DOHH2 (cell line): Measurements from ENCODE around the gene CFAP58.

Experiments
- H3F3A ChIP-seq: fragments of 200-600 bp; sonication (generic), shearing (Covaris generic); 2 replicates; pipeline ENCODE4 v1.6.0; 2016; ENCODE audit warnings: antibody characterized with exemption, mild to moderate bottlenecking; ENCODE audit not compliant: control insufficient read depth, insufficient read depth
- H3K27ac ChIP-seq: fragments of 200-600 bp; sonication (generic); 2 replicates; pipeline ENCODE4 v1.5.1; 2014; ENCODE audit warnings: low read depth, mild to moderate bottlenecking, low read length, moderate library complexity
- H3K27me3 ChIP-seq: fragments of 200-600 bp; sonication (generic); 2 replicates; pipeline ENCODE4 v1.6.1; 2014; ENCODE audit warnings: mild to moderate bottlenecking, low read length, mixed read lengths; ENCODE audit not compliant: control insufficient read depth
- H3K36me3 ChIP-seq: fragments of 200-600 bp; sonication (generic); 2 replicates; pipeline ENCODE4 v1.6.1; 2014; ENCODE audit warnings: mild to moderate bottlenecking, low read length, moderate library complexity, mixed read lengths; ENCODE audit not compliant: control insufficient read depth
- H3K4me1 ChIP-seq: fragments of 200-600 bp; sonication (generic); 2 replicates; pipeline ENCODE4 v1.6.1; 2014; ENCODE audit warnings: mild to moderate bottlenecking, low read length, mixed read lengths; ENCODE audit not compliant: control insufficient read depth
- H3K4me2 ChIP-seq: fragments of 200-600 bp; sonication (generic); 2 replicates; pipeline ENCODE4 v1.6.0; 2014; ENCODE audit warnings: mild to moderate bottlenecking, low read length, moderate library complexity
- H3K4me3 ChIP-seq: fragments of 200-600 bp; sonication (generic); 2 replicates; pipeline ENCODE4 v1.5.1; 2014; ENCODE audit warnings: mild to moderate bottlenecking, low read length, mixed read lengths
- H3K79me2 ChIP-seq: fragments of 200-600 bp; sonication (generic); 2 replicates; pipeline ENCODE4 v1.6.1; 2014; ENCODE audit warnings: mild to moderate bottlenecking, low read length, mixed read lengths; ENCODE audit not compliant: control insufficient read depth
- H3K9me2 ChIP-seq: fragments of 200-600 bp; sonication (generic); replicated peaks from 2 replicates; pipeline ENCODE4 v1.6.1; 2014; ENCODE audit warnings: mild to moderate bottlenecking, low read length, mixed read lengths; ENCODE audit not compliant: control insufficient read depth
- H3K9me3 ChIP-seq: fragments of 200-600 bp; sonication (generic); 2 replicates; pipeline ENCODE4 v1.6.1; 2014; ENCODE audit warnings: antibody characterized with exemption, low read length, mixed read lengths; ENCODE audit not compliant: control insufficient read depth, insufficient read depth
- H4K20me1 ChIP-seq: fragments of 200-600 bp; sonication (generic); 2 replicates; pipeline ENCODE4 v1.6.0; 2014; ENCODE audit warnings: low read depth, mild to moderate bottlenecking, antibody characterized with exemption, low read length, moderate library complexity; ENCODE audit not compliant: control insufficient read depth, insufficient read depth
- CTCF ChIP-seq: fragments of 200-600 bp; sonication (generic); IDR thresholded peaks from one replicate; pipeline ENCODE4 v1.5.1; 2014; ENCODE audit warnings: antibody characterized with exemption, mild to moderate bottlenecking, low read depth, low read length; ENCODE audit not compliant: poor library complexity, severe bottlenecking
- EZH2phosphoT487 ChIP-seq: fragments of 200-600 bp; sonication (generic); IDR thresholded peaks from 2 replicates; pipeline ENCODE4 v1.6.1; 2017; ENCODE audit warnings: borderline replicate concordance, mild to moderate bottlenecking, antibody characterized with exemption, low read length, moderate library complexity, mixed read lengths

CFAP58 gene

GRCh38 chr10:104480797-104481196 lies 127.2 kb downstream of the CFAP58 start:
- Histone ChIP-seq H3K27me3 (no peaks in the 10 kb centered on the region; the same call in 1 of the 2 replicates), H3K4me1 (no peaks in the 10 kb centered on the region), H3K27ac (no peak overlapping the region), H4K20me1 (no peaks in the 10 kb centered on the region), H3K4me2 (no peak overlapping the region), H3K4me3 (no peak overlapping the region), H3K9me2 (no peaks in the 10 kb centered on the region), H3K36me3 (no peaks in the 10 kb centered on the region), H3K9me3 (no peaks in the 10 kb centered on the region), H3F3A (no peaks in the 10 kb centered on the region), H3K79me2 (no peaks in the 10 kb centered on the region)
- TF ChIP-seq EZH2phosphoT487 (no peak), CTCF (no peak)

DNA sequence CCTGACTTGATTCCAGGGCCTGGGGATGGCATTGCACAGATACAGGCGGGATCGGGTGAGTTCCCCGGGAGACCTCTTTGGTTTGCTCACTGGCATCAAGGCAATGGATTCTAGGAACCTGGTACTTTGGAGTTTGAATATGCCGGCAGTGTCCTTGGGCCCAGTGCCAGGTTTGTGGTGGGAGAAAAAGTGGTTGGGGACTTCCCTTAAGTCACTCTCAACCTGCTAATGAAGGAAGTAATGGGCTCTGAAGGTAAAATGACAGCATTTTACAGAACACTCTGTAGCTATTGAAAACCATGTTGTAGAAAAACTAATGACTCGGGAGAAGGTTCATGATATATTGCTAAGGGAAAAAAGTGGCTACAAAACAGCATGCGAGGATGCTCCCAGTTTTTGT lies 129.9 kb downstream of the CFAP58 start:
- Histone ChIP-seq H3K9me2 (no peaks in the 10 kb centered on the region), H3K36me3 (no peaks in the 10 kb centered on the region), H3K79me2 (no peaks in the 10 kb centered on the region), H3K4me3 (no peak overlapping the region), H3K27ac (no peak overlapping the region), H4K20me1 (no peaks in the 10 kb centered on the region), H3K4me2 (no peak overlapping the region), H3F3A (no peaks in the 10 kb centered on the region), H3K27me3 (no peaks in the 10 kb centered on the region; the same call in 1 of the 2 replicates), H3K9me3 (no peaks in the 10 kb centered on the region), H3K4me1 (no peaks in the 10 kb centered on the region)
- TF ChIP-seq EZH2phosphoT487 (no peak), CTCF (no peak)

DNA sequence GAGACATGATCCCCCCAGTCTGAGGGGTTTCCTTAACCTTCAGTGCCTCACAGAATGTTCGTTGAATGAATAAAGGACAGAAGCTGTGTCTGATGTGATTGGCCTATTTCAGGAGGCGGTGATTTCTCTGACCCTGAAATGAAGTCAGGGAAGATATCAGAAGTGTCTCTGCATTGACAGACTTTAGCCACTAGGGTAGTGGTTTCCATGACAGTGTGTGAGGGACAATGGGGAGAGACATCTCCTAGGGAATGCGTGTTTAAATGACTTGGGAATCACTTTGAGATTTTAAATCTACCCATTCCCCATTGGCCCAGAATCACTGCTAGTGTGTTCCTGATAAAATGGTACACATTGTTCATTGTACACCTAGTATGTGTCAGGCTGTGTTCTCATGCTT lies 132.0 kb downstream of the CFAP58 start:
- Histone ChIP-seq H3K27ac (no peak overlapping the region), H3K4me2 (no peak overlapping the region), H3K79me2 (no peaks in the 10 kb centered on the region), H3K36me3 (no peaks in the 10 kb centered on the region), H3K9me2 (no peaks in the 10 kb centered on the region), H3F3A (no peaks in the 10 kb centered on the region), H3K4me1 (no peaks in the 10 kb centered on the region), H3K4me3 (no peak overlapping the region), H3K9me3 (no peaks in the 10 kb centered on the region), H3K27me3 (no peaks in the 10 kb centered on the region; the same call in 1 of the 2 replicates), H4K20me1 (no peaks in the 10 kb centered on the region)
- TF ChIP-seq EZH2phosphoT487, result no peak
- TF ChIP-seq CTCF, result peak; percentile 35

DNA sequence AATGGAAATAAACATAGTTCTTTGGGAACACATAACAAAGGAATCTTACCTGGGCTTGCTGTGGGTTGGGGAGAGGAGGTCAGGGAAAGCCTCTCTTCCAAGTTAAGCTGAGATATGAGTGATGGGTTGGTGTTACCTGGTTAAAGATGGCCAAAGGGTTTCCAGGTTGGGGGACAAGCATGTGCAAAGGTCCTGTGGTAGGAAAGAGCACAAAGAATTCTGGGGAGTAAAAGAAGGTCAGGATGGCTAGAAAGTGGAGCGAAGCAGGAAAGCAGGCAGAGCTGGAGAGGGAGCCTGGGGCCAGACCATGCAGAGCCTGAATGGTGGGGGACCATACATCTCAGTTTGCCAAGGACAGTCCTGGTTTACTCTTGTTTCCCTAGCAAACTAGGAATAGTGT lies 133.2 kb downstream of the CFAP58 start:
- no peaks in the 10 kb centered on the region for H3K36me3 ChIP-seq
- H3K27me3 ChIP-seq, result no peaks in the 10 kb centered on the region; the same call in 1 of the 2 replicates

More for the DNA sequence above, 133.2 kb downstream of the CFAP58 start:
- Histone ChIP-seq H3K9me3 (no peaks in the 10 kb centered on the region), H3K4me1 (no peaks in the 10 kb centered on the region), H3K4me2 (no peak overlapping the region), H3K27ac (no peak overlapping the region), H3K4me3 (no peak overlapping the region), H3F3A (no peaks in the 10 kb centered on the region), H3K79me2 (no peaks in the 10 kb centered on the region), H4K20me1 (no peaks in the 10 kb centered on the region), H3K9me2 (no peaks in the 10 kb centered on the region)
- TF ChIP-seq EZH2phosphoT487 (no peak), CTCF (no peak)
